HCT116 (cell line): ENCODE measurements around the gene PLEKHO2. TPM values are rescaled to one million over a fixed set of nuclear protein-coding genes. Genes with fewer than 3 reads are reported as not detected.

ENCODE experiments used
- ATAC-seq: fragments of 200-7000 bp; cut with Tn5 transposase; 2 replicates; pipeline ENCODE4 v1.9.1; 2020; ENCODE audit warnings: mild to moderate bottlenecking, moderate library complexity
- BruUV-seq: library from RNA; stranded (reverse); fragments of 400-500 nt; replicated peaks from 2 replicates; lab custom pipeline; 2021; lab: Mats Ljungman, UMichigan
- CTCF ChIA-PET: fragments of 300-600 bp; sonication (Branson Sonifier 250); formaldehyde crosslinking; loops from one replicate; lab custom pipeline; 2021; ENCODE audit warnings: antibody characterized with exemption; lab: Charles Lee
- POLR2A ChIA-PET: fragments of 300-600, 350-600 bp; sonication (Branson Sonifier 250); formaldehyde crosslinking; loops from one replicate; lab custom pipeline; 2021; ENCODE audit warnings: antibody characterized with exemption; lab: Charles Lee
- RAD21 ChIA-PET, 2 experiments: fragments of 300-600 bp; sonication (Branson Sonifier 250); formaldehyde crosslinking; loops; one replicate each; lab custom pipeline; 2023; ENCODE audit warnings: low total read pairs in 2 of 2; ENCODE audit not compliant: uncharacterized antibody in 2 of 2, unreplicated experiment in 2 of 2, low non-redundant PET in 1 of 2; lab: Charles Lee
- DNase-seq: peaks from one replicate; pipeline ENCODE4 v3.0.0-alpha.2; 2010; ENCODE audit warnings: low read depth, low spot score
- H2AFZ ChIP-seq: fragments of 200-600 bp; shearing (Covaris generic), sonication (generic); 2 replicates; pipeline ENCODE4 v1.6.1; 2017; ENCODE audit warnings: low read depth, mixed run types, mixed read lengths, antibody characterized with exemption, low read length; ENCODE audit not compliant: poor library complexity, severe bottlenecking
- H3K27ac ChIP-seq: 2 replicates; pipeline ENCODE4 v1.5.1; 2012; ENCODE audit warnings: low read depth, low read length
- H3K27me3 ChIP-seq: fragments of 200-600 bp; sonication (generic); 2 replicates; pipeline ENCODE4 v1.6.1; 2016; ENCODE audit warnings: mixed run types, low read length, mixed read lengths; ENCODE audit not compliant: insufficient read depth
- H3K36me3 ChIP-seq, 2 experiments: fragments of 200-500 bp in 1 of 2; fragments of 200-600 bp in 1 of 2; sonication (Bioruptor generic) in 1 of 2; sonication (generic) in 1 of 2; 2 replicates each; pipeline versions ENCODE4 v1.5.1 to v1.6.1; 2014 to 2016; ENCODE audit warnings: low read length in 2 of 2, inconsistent platforms in 1 of 2, mixed read lengths in 1 of 2, mixed run types in 1 of 2; ENCODE audit not compliant: insufficient read depth in 2 of 2, control insufficient read depth in 1 of 2
- H3K4me1 ChIP-seq, 2 experiments: fragments of 200-600 bp in 1 of 2; sonication (generic) in 1 of 2; 2 replicates each; pipeline versions ENCODE4 v1.5.1 to v1.6.1; 2012 to 2017; ENCODE audit warnings: low read length in 2 of 2, inconsistent platforms in 1 of 2, mild to moderate bottlenecking in 1 of 2, mixed read lengths in 1 of 2, mixed run types in 1 of 2, moderate library complexity in 1 of 2; ENCODE audit not compliant: insufficient read depth in 2 of 2, control insufficient read depth in 1 of 2
- H3K4me2 ChIP-seq: fragments of 200-600 bp; sonication (generic); 2 replicates; pipeline ENCODE4 v1.6.1; 2017; ENCODE audit warnings: mixed run types, low read length, mixed read lengths
- H3K4me3 ChIP-seq, 2 experiments: fragments of 200-600 bp in 1 of 2; sonication (generic) in 1 of 2; replicated peaks in 1 of 2; 2 replicates each; pipeline ENCODE4 v1.5.1; 2011 to 2016; ENCODE audit warnings: low read length in 2 of 2, control low read depth in 1 of 2, low read depth in 1 of 2, mild to moderate bottlenecking in 1 of 2, mixed read lengths in 1 of 2, mixed run types in 1 of 2
- H3K79me2 ChIP-seq: fragments of 200-600 bp; sonication (generic); 2 replicates; pipeline ENCODE4 v1.6.1; 2017; ENCODE audit warnings: mild to moderate bottlenecking, mixed run types, low read length, moderate library complexity, mixed read lengths; ENCODE audit not compliant: insufficient read depth
- H3K9ac ChIP-seq: fragments of 200-600 bp; sonication (generic); 2 replicates; pipeline ENCODE4 v1.6.1; 2016; ENCODE audit warnings: low read length, mixed read lengths
- H3K9me2 ChIP-seq: fragments of 200-600 bp; sonication (generic), shearing (Covaris generic); 2 replicates; pipeline ENCODE4 v1.6.1; 2017; ENCODE audit warnings: mixed run types, mild to moderate bottlenecking, moderate library complexity; ENCODE audit not compliant: insufficient read depth
- H3K9me3 ChIP-seq, 2 experiments: fragments of 200-500 bp in 1 of 2; fragments of 200-600 bp in 1 of 2; sonication (Bioruptor generic) in 1 of 2; sonication (generic) in 1 of 2; 2 replicates each; pipeline ENCODE4 v1.6.1; 2014 to 2017; ENCODE audit warnings: low read length in 2 of 2, mixed read lengths in 2 of 2, inconsistent platforms in 1 of 2, low read depth in 1 of 2, mild to moderate bottlenecking in 1 of 2, mixed run types in 1 of 2, moderate library complexity in 1 of 2; ENCODE audit not compliant: control insufficient read depth in 1 of 2, insufficient read depth in 1 of 2
- H4K20me1 ChIP-seq: fragments of 200-600 bp; sonication (generic), shearing (Covaris generic); 2 replicates; pipeline ENCODE4 v1.6.1; 2017; ENCODE audit warnings: mixed run types, mild to moderate bottlenecking, moderate library complexity; ENCODE audit not compliant: insufficient read depth
- ATF3 ChIP-seq: IDR thresholded peaks from 2 replicates; pipeline ENCODE4 v1.6.1; 2012
- CBX3 ChIP-seq: IDR thresholded peaks from 2 replicates; pipeline ENCODE4 v1.6.1; 2012; ENCODE audit warnings: low read depth
- EGR1 ChIP-seq: IDR thresholded peaks from 2 replicates; pipeline ENCODE4 v1.6.1; 2012; ENCODE audit warnings: low read depth
- EZH2 ChIP-seq: fragments of 200-600 bp; sonication (generic); IDR thresholded peaks from 2 replicates; pipeline ENCODE4 v1.6.1; 2017; ENCODE audit warnings: antibody characterized with exemption, mixed run types
- EZH2phosphoT487 ChIP-seq: fragments of 200-600 bp; IDR thresholded peaks from 2 replicates; pipeline ENCODE4 v1.6.1; 2018; ENCODE audit warnings: antibody characterized with exemption, borderline replicate concordance
- FOSL1 ChIP-seq: IDR thresholded peaks from 2 replicates; pipeline ENCODE4 v1.6.1; 2012; ENCODE audit warnings: low read depth
- MAX ChIP-seq: IDR thresholded peaks from 2 replicates; pipeline ENCODE4 v1.6.1; 2012
- POLR2AphosphoS5 ChIP-seq: IDR thresholded peaks from 2 replicates; pipeline ENCODE4 v1.6.1; 2011; ENCODE audit warnings: mild to moderate bottlenecking, low read depth, low read length, moderate library complexity
- RAD21 ChIP-seq: IDR thresholded peaks from 2 replicates; pipeline ENCODE4 v1.6.1; 2012; ENCODE audit warnings: low read depth, mild to moderate bottlenecking
- REST ChIP-seq: IDR thresholded peaks from 2 replicates; pipeline ENCODE4 v1.6.1; 2012; ENCODE audit warnings: low read depth
- SIN3A ChIP-seq: IDR thresholded peaks from 2 replicates; pipeline ENCODE4 v1.6.1; 2012; ENCODE audit warnings: low read depth
- SP1 ChIP-seq: IDR thresholded peaks from 2 replicates; pipeline ENCODE4 v1.6.1; 2012; ENCODE audit warnings: low read depth
- SRF ChIP-seq: IDR thresholded peaks from 2 replicates; pipeline ENCODE4 v1.6.1; 2012; ENCODE audit warnings: low read depth
- TCF7L2 ChIP-seq: IDR thresholded peaks from 2 replicates; pipeline ENCODE4 v1.7.0; 2011; ENCODE audit warnings: borderline replicate concordance, inconsistent platforms; ENCODE audit not compliant: insufficient read depth, insufficient read length; ENCODE audit errors: extremely low read depth
- YY1 ChIP-seq: IDR thresholded peaks from 2 replicates; pipeline ENCODE4 v1.6.1; 2011; ENCODE audit warnings: low read length, low read depth, moderate library complexity, mild to moderate bottlenecking; ENCODE audit not compliant: insufficient replicate concordance; ENCODE audit errors: extremely low read depth
- ZBTB33 ChIP-seq: IDR thresholded peaks from 2 replicates; pipeline ENCODE4 v1.6.1; 2011; ENCODE audit warnings: mild to moderate bottlenecking, low read length, moderate library complexity; ENCODE audit not compliant: insufficient replicate concordance; ENCODE audit errors: extremely low read depth
- ZFX ChIP-seq: fragments of 450-650 bp; IDR thresholded peaks from 2 replicates; pipeline ENCODE4 v1.6.1; 2017
- ZNF274 ChIP-seq: fragments of 200-500 bp; sonication (Bioruptor generic); IDR thresholded peaks from 2 replicates; pipeline ENCODE4 v1.6.1; 2014; ENCODE audit warnings: mild to moderate bottlenecking, low read depth, low read length, inconsistent platforms
- intact Hi-C: fragments of 100-400 bp; cut with micrococcal nuclease; formaldehyde crosslinking; loops from 2 replicates; pipeline ENCODE4 v1.10.0; 2022
- total RNA-seq: library from RNA; stranded (reverse); gene quantifications from one replicate; pipeline ENCODE4 v1.2.1, GENCODE V29; 2021; ENCODE audit not compliant: unreplicated experiment

The PLEKHO2 gene
- total RNA-seq, 1 experiment from 2014 or later: 8.0 TPM

GRCh38 chr15:64917211-64917610 is 75.5 kb downstream of the PLEKHO2 start:
- ChIA-PET RAD21 (no interaction called here), POLR2A (no interaction called here), CTCF (no interaction called here)
- Histone ChIP-seq H3K4me3 (no peak overlapping the region), H3K27me3 (no peaks in the 10 kb centered on the region), H3K9me3 (no peaks in the 10 kb centered on the region), H3K9ac (no peak overlapping the region), H2AFZ (no peak overlapping the region), H3K27ac (no peak overlapping the region), H3K9me2 (no peaks in the 10 kb centered on the region), H3K4me1 (peaks cover 2 to 15% of the 10 kb centered on the region in 2 experiments; a peak in 2 of 4 replicates), H3K79me2 (0 out of 2 replicates have a peak, but pooled peaks cover 5% of the 10 kb centered on the region), H3K36me3 (no peaks in the 10 kb centered on the region), H4K20me1 (no peaks in the 10 kb centered on the region), H3K4me2 (no peak overlapping the region)
- intact Hi-C loops: no loop called here
- TF ChIP-seq EZH2 (no peak), YY1 (no peak), SP1 (no peak), RAD21 (no peak), CBX3 (no peak), TCF7L2 (no peak), EZH2phosphoT487 (no peak), ZNF274 (no peak), ATF3 (no peak), SRF (no peak), ZBTB33 (no peak), EGR1 (no peak), MAX (no peak), POLR2AphosphoS5 (no peak), FOSL1 (no peak), REST (no peak), SIN3A (no peak), ZFX (no peak)
- ATAC-seq (no peak), DNase-seq (no peak)
- no TSS peak for BruUV-seq
